Measurements from ENCODE around the gene TNP2. TPM values are rescaled to one million over a fixed set of nuclear protein-coding genes. Genes with fewer than 3 reads are reported as not detected.

The TNP2 gene
- total RNA-seq, 8 experiments from 2014 or later = 0.17 to 0.66 (median 0.55) TPM; not detected in 2

DNA sequence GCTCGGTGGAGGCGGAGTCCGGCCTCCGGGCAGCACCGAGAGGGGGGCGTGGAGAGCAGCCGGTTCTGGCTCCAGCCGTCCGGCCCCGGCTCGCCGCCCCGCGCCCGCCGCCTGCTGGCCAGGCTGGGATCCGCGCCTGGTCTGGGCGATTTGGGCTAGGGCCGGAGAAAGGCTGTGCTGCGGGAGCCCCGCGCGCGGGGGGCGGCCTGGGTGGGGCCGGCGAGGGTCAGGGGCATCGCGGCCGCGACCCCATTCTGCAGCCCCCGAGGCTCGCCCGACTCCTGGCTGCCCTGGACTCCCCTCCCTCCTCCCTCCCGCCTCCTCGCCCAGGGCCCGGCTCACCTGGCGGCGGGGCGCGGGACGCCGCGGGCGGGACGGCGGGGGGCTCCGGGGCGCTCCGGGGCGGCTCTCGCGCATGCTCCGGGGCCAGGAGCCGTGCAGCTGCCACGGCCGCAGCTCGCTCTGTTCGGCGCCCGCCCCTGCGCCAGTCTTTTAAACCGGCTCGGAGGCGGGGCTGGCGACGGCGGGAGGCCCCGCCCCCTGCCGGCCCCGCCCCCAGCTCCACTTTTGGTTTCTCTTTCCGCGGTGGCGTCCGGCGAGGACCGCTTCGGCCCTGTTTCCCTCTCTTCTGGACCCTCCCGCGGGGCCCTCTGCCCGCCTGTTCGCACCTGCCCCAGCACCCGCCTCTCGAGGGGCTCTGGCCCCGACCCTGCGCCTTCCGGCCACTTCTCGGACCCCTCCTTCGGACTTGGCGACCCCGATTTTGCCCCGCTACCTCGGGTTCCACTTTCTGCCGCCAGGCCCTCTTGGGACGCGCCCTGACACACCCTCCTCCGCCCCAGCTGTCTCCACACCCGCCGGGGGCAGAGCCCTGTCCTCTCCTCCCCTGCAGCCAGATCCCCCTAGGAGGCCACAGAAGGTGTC, 13.1 kb downstream of the TNP2 start, which contains the start of gene SOCS1:
TSS of gene SOCS1 (minus strand) at position 468 of the 924 bp plus-strand sequence. CDS start 726 bp downstream, outside the sequence.
- peaks cover 2 to 6% of the 10 kb centered on the region in 2 donors for H3K4me1 ChIP-seq (replicated peaks in 1 of 2)
- in situ Hi-C loops (cut with MboI; ENCODE audit: low pct_unique_long_range_greater_than_20kb in 2 of 9, low sequenced_read_pairs in 9 of 9, unreplicated experiment in 9 of 9) = loop anchor here (10.0 to 25.0 kb wide), 2 partner anchors 291 to 294 kb away; no protein-coding TSS in a partner anchor
- 0% methylated on average over 1 to 2 of the region's 100 CpGs; no CpG with 5 or more reads in 8 of the 10 experiments for WGBS, 10 experiments
- peak within 1 kb of the TSS; percentile 68 to 75 for H3K27ac ChIP-seq
- ATAC-seq (replicated peaks in 6 of 8) = peak; percentile 53 to 84 (median 78)
- peak within 1 kb of the TSS; percentile 70 to 92 (median 75) for H3K4me3 ChIP-seq

GRCh38 chr16:11254913-11255736, 14.0 kb downstream of the TNP2 start:
- WGBS, 10 experiments = 0 to 5% (median 2%) methylated on average over 8 to 15 of the region's 105 CpGs; no CpG with 5 or more reads in 7 of the 10 experiments
- Histone ChIP-seq H3K4me3 (peak overlapping the region; percentile 70 to 92 (median 75)), H3K27ac (peak overlapping the region in 1 of 2 donors; percentile 6), H3K4me1 (replicated peaks in 1 of 2) (peaks cover 2 to 6% of the 10 kb centered on the region in 2 donors)
- in situ Hi-C loops (cut with MboI; ENCODE audit: low pct_unique_long_range_greater_than_20kb in 2 of 9, low sequenced_read_pairs in 9 of 9, unreplicated experiment in 9 of 9) = loop anchor here (10.0 to 25.0 kb wide), 2 partner anchors 290 to 293 kb away; no protein-coding TSS in a partner anchor
- peak in 5 of 8 experiments; percentile 1 to 8 (median 6) for ATAC-seq (replicated peaks in 6 of 8)

- ATAC-seq (replicated peaks in 6 of 8) = no peak
- WGBS, 10 experiments = 0 to 75% (median 47%) methylated on average over 5 to 16 of the region's 29 CpGs; no CpG with 5 or more reads in 2 of the 10 experiments
- in situ Hi-C loops (cut with MboI; ENCODE audit: low pct_unique_long_range_greater_than_20kb in 2 of 9, low sequenced_read_pairs in 9 of 9, unreplicated experiment in 9 of 9) = loop anchor here (10.0 to 25.0 kb wide), 2 partner anchors 289 to 292 kb away; no protein-coding TSS in a partner anchor
- no peak overlapping the region for H3K27ac ChIP-seq
- peak overlapping the region; percentile 70 to 92 (median 75) for H3K4me3 ChIP-seq
- H3K4me1 ChIP-seq (replicated peaks in 1 of 2) = peaks cover 2 to 6% of the 10 kb centered on the region in 2 donors
Measured at GRCh38 chr16:11253995-11254912, 14.9 kb downstream of the TNP2 start.

DNA sequence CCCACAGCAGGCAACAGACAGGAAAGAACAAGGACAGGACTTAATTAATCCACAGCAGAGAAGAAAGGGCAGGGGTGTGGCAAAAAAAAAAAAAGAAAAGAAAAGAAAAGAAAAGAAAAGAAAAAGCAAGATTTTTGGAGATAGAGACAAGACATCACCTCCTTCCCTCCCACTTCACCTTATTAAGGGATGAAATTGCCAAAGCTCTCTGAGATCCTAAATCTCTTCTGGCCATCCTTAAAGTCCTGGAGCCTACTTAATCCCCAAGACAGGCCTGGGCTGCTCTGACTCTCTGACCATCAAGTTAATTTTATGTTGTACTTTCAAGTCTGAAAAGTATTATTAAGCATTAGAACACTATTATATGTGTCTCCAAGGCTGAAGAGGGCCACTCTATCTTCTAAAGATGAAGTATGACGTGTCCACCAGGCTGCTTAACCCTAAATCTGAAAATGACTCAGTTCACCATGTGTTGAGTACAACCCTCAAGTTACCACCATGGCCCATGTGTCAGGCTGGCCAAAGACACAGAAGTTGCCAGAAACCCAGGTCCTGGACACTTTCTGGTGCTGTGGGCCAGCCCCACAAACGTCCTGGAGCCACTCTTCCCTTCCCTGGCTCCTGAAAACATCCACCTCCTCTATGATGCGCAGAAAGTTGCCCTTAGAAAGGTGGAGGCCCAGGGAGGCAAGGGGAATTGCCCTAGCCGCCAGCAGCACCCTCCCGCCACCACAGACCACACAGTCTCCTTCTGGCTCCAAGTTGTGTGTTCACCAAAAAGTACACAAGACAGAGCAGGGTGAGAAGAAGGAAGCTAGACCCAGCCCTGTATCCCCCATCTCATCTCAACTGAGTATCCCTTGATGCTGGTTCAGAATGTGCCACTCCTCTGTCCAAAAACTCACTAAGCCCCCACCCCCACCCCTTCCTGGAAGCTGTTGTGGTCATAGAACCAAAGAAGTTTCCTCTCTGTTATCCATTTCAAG, 15.8 kb downstream of the TNP2 start:
- in situ Hi-C loops (cut with MboI; ENCODE audit: low pct_unique_long_range_greater_than_20kb in 2 of 9, low sequenced_read_pairs in 9 of 9, unreplicated experiment in 9 of 9) = loop anchor here (10.0 to 25.0 kb wide), 2 partner anchors 289 to 291 kb away; no protein-coding TSS in a partner anchor

GRCh38 chr16:11252482-11252931, 16.6 kb downstream of the TNP2 start:
- WGBS, 10 experiments = 60 to 100% (median 86%) methylated on average over 1 to 5 of the region's 8 CpGs; no CpG with 5 or more reads in 2 of the 10 experiments
- no peak for ATAC-seq (replicated peaks in 6 of 8)
- in situ Hi-C loops (cut with MboI; ENCODE audit: low pct_unique_long_range_greater_than_20kb in 2 of 9, low sequenced_read_pairs in 9 of 9, unreplicated experiment in 9 of 9) = loop anchor here (10.0 to 25.0 kb wide), 2 partner anchors 288 to 290 kb away; no protein-coding TSS in a partner anchor
- H3K4me1 ChIP-seq (replicated peaks in 1 of 2) = peaks cover 2 to 6% of the 10 kb centered on the region in 2 donors
- H3K4me3 ChIP-seq = no peak overlapping the region
- no peak overlapping the region for H3K27ac ChIP-seq

More for the DNA sequence above, 15.8 kb downstream of the TNP2 start:
- ATAC-seq (replicated peaks in 6 of 8) = no peak
- WGBS, 10 experiments = 20 to 100% (median 83%) methylated on average over 1 to 3 of the region's 5 CpGs; no CpG with 5 or more reads in 5 of the 10 experiments
- no peak overlapping the region for H3K27ac ChIP-seq
- peaks cover 2 to 6% of the 10 kb centered on the region in 2 donors for H3K4me1 ChIP-seq (replicated peaks in 1 of 2)
- no peak overlapping the region for H3K4me3 ChIP-seq

- peaks cover 2 to 6% of the 10 kb centered on the region in 2 donors for H3K4me1 ChIP-seq (replicated peaks in 1 of 2)
- 54 to 100% (median 90%) methylated on average over 1 to 6 of the region's 18 CpGs; no CpG with 5 or more reads in 2 of the 10 experiments for WGBS, 10 experiments
- H3K4me3 ChIP-seq = no peak overlapping the region
- ATAC-seq (replicated peaks in 6 of 8) = peak in 1 of 8 experiments; percentile 0
- H3K27ac ChIP-seq = no peak overlapping the region
- in situ Hi-C loops (cut with MboI; ENCODE audit: low pct_unique_long_range_greater_than_20kb in 2 of 9, low sequenced_read_pairs in 9 of 9, unreplicated experiment in 9 of 9) = loop anchor here (10.0 to 25.0 kb wide), 2 partner anchors 287 to 290 kb away; no protein-coding TSS in a partner anchor
Measured at GRCh38 chr16:11251525-11252481, 17.3 kb downstream of the TNP2 start.

DNA sequence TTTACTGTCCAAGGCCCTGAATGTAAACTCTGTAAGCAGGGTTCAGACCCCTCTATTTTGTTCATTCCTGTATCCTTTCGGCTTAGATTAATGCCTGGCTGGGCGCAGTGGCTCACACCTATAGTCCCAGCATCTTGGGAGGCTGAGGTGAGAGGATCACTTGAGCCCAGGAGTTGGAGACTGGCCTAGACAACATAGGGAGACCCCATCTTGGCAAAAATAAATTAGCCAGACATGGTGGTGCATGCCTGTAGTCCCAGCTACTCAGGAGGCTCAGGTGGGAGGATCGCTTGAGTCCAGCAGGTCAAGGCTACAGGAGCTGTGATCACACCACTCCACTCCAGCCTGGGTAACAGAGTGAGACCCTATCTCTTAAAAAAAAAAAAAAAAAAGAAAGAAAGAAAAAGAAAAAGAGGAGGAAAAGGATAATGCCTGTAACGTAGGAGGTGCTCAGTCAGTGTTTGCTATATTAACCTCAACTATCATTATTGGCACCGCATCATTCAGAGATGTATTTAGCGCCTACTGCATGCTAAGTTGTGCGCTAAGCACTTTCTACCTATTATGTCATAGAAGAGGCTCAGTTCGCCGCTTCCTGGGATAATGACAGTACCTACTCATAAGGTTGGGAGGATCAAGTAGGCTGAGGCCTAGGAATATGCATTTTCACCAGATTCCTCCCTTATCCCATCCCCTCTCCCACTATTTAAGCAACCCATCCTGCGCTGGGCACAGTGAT, 18.2 kb downstream of the TNP2 start:
- Histone ChIP-seq H3K4me1 (replicated peaks in 1 of 2) (peaks cover 2 to 6% of the 10 kb centered on the region in 2 donors), H3K4me3 (no peak overlapping the region), H3K27ac (no peak overlapping the region)
- in situ Hi-C loops (cut with MboI; ENCODE audit: low pct_unique_long_range_greater_than_20kb in 2 of 9, low sequenced_read_pairs in 9 of 9, unreplicated experiment in 9 of 9) = loop anchor here (10.0 to 25.0 kb wide), 2 partner anchors 286 to 289 kb away; no protein-coding TSS in a partner anchor
- ATAC-seq (replicated peaks in 6 of 8) = peak in 1 of 8 experiments; percentile 2
- 72 to 100% (median 92%) methylated on average over 2 to 9 of the region's 10 CpGs for WGBS, 10 experiments

DNA sequence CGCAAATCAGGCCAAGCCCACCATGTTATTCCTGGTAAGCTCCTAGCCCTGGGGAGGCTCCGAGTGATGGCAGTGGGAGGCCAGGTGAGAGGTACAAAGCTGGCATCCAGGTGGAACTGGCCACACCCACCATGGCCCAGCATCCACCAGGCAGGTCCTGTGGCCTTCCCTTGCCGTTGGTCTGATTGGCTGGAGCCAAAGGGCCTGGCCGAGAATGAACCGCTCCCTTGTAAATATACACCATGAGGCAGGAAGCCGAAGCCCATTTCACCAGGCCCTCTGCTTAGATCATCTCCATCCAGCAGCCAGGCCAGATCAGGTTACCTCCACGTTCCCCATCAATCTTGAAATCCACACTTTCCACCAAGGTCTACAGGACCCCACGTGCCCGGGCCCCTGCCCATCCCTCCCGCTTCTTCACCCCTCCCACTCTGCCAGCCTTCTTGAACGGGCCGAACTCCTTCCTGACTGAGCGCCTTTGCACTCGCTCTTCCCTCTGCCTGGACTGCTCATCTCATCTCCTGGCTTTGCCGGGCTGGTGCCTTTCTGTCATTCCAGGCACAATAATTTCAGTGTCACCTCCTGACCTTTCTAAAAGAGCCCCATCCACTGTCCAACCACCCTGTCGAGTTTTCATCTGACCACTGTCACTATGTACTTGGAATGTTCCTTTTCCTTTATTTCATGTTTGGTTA, 18.9 kb downstream of the TNP2 start:
- H3K27ac ChIP-seq = no peak overlapping the region
- no peak overlapping the region for H3K4me3 ChIP-seq
- 53 to 100% (median 79%) methylated on average over 1 to 10 of the region's 16 CpGs; no CpG with 5 or more reads in 3 of the 10 experiments for WGBS, 10 experiments
- in situ Hi-C loops (cut with MboI; ENCODE audit: low pct_unique_long_range_greater_than_20kb in 2 of 9, low sequenced_read_pairs in 9 of 9, unreplicated experiment in 9 of 9) = loop anchor here (10.0 to 25.0 kb wide), 2 partner anchors 285 to 288 kb away; no protein-coding TSS in a partner anchor
- peak in 3 of 8 experiments; percentile 17 to 41 (median 18) for ATAC-seq (replicated peaks in 6 of 8)
- peaks cover 2 to 6% of the 10 kb centered on the region in 2 donors for H3K4me1 ChIP-seq (replicated peaks in 1 of 2)
